Panc1 (cell line): ENCODE measurements around the gene HEATR5B. TPM values are rescaled to one million over a fixed set of nuclear protein-coding genes. Genes with fewer than 3 reads are reported as not detected.

ENCODE experiments used
- ATAC-seq: fragments of 200-7000 bp; cut with Tn5 transposase; 2 replicates; pipeline ENCODE4 v1.9.1; 2020; ENCODE audit warnings: mild to moderate bottlenecking, moderate library complexity
- BruUV-seq: library from RNA; stranded (reverse); fragments of 400-500 nt; replicated peaks from 2 replicates; lab custom pipeline; 2021; lab: Mats Ljungman, UMichigan
- CTCF ChIA-PET: fragments of 300-600 bp; sonication (Branson Sonifier 250); formaldehyde crosslinking; loops from one replicate; lab custom pipeline; 2022; ENCODE audit warnings: antibody characterized with exemption; lab: Charles Lee
- POLR2A ChIA-PET: fragments of 300-600 bp; sonication (Branson Sonifier 250); formaldehyde crosslinking; loops from one replicate; lab custom pipeline; 2022; ENCODE audit warnings: antibody characterized with exemption; lab: Charles Lee
- DNase-seq: peaks from one replicate; pipeline ENCODE4 v3.0.0-alpha.2; 2010; ENCODE audit warnings: low read depth, low spot score
- H3K27ac ChIP-seq: 2 replicates; pipeline ENCODE4 v1.5.1; 2011; ENCODE audit warnings: mild to moderate bottlenecking, low read length, inconsistent platforms
- H3K27me3 ChIP-seq: fragments of 200-500 bp; sonication (Bioruptor generic); 2 replicates; pipeline ENCODE4 v1.6.0; 2014; ENCODE audit warnings: low read length, inconsistent platforms; ENCODE audit not compliant: control insufficient read depth, insufficient read depth
- H3K36me3 ChIP-seq: fragments of 200-500 bp; sonication (Bioruptor generic); 2 replicates; pipeline ENCODE4 v1.5.1; 2014; ENCODE audit warnings: inconsistent platforms, mild to moderate bottlenecking, low read length, moderate library complexity; ENCODE audit not compliant: control insufficient read depth, insufficient read depth
- H3K4me1 ChIP-seq: 2 replicates; pipeline ENCODE4 v1.5.1; 2011; ENCODE audit warnings: inconsistent platforms, mild to moderate bottlenecking, low read length, moderate library complexity; ENCODE audit not compliant: control insufficient read depth, insufficient read depth
- H3K4me3 ChIP-seq, 2 experiments: 2 replicates each; pipeline ENCODE4 v1.5.1; 2011 to 2012; ENCODE audit warnings: low read depth in 2 of 2, low read length in 2 of 2, mild to moderate bottlenecking in 2 of 2, inconsistent platforms in 1 of 2, moderate library complexity in 1 of 2
- H3K9me3 ChIP-seq: fragments of 200-500 bp; sonication (Bioruptor generic); 2 replicates; pipeline ENCODE4 v1.5.1; 2014; ENCODE audit warnings: low read depth, mild to moderate bottlenecking, inconsistent platforms, low read length, moderate library complexity; ENCODE audit not compliant: control insufficient read depth, insufficient read depth
- CTCF ChIP-seq: fragments of 450-650 bp; IDR thresholded peaks from 2 replicates; pipeline ENCODE4 v1.5.1; 2017; ENCODE audit warnings: mild to moderate bottlenecking
- POLR2AphosphoS5 ChIP-seq: IDR thresholded peaks from 2 replicates; pipeline ENCODE4 v1.6.1; 2012; ENCODE audit warnings: mild to moderate bottlenecking, low read depth, low read length, moderate library complexity
- REST ChIP-seq, 2 experiments: IDR thresholded peaks; 2 replicates each; pipeline ENCODE4 v1.6.1; 2011 to 2012; ENCODE audit warnings: low read depth in 2 of 2, control low read depth in 1 of 2, low read length in 1 of 2, mild to moderate bottlenecking in 1 of 2, moderate library complexity in 1 of 2; ENCODE audit not compliant: insufficient read depth in 1 of 2
- SIN3A ChIP-seq: IDR thresholded peaks from 2 replicates; pipeline ENCODE4 v1.6.1; 2012; ENCODE audit warnings: low read depth, mild to moderate bottlenecking, low read length, moderate library complexity, borderline replicate concordance; ENCODE audit not compliant: insufficient read depth
- TCF7L2 ChIP-seq: IDR thresholded peaks from 2 replicates; pipeline ENCODE4 v1.6.1; 2011; ENCODE audit warnings: mild to moderate bottlenecking, low read depth, low read length, inconsistent platforms
- in situ Hi-C: cut with HindIII; loops from 2 replicates; pipeline ENCODE4 v1.10.0; 2016; ENCODE audit warnings: low sequenced_read_pairs, low pct_unique_long_range_greater_than_20kb
- intact Hi-C: fragments of 100-400 bp; cut with micrococcal nuclease; formaldehyde crosslinking; loops from one replicate; pipeline ENCODE4 v1.10.0; 2022; ENCODE audit not compliant: unreplicated experiment
- total RNA-seq: library from RNA; stranded (reverse); gene quantifications from one replicate; pipeline ENCODE4 v1.2.1, GENCODE V29; 2021; ENCODE audit not compliant: unreplicated experiment

Gene HEATR5B
- total RNA-seq, 1 experiment from 2014 or later, result 13.6 TPM

GRCh38 chr2:37105150-37105549 is 21.0 kb upstream of the HEATR5B start:
- intact Hi-C loops, result no loop called here
- BruUV-seq, result no TSS peak
- ChIA-PET POLR2A (interaction anchor here (0.6 kb wide), 1 partner anchor 13 kb away, joined by 4 read pairs; no protein-coding TSS in a partner anchor), CTCF (no interaction called here)
- Histone ChIP-seq H3K9me3 (no peaks in the 10 kb centered on the region), H3K36me3 (no peaks in the 10 kb centered on the region), H3K27ac (no peak overlapping the region), H3K4me1 (peaks cover 17% of the 10 kb centered on the region), H3K4me3 (no peak overlapping the region), H3K27me3 (no peaks in the 10 kb centered on the region)
- ATAC-seq (no peak), DNase-seq (no peak)
- TF ChIP-seq SIN3A, result no peak
- TF ChIP-seq CTCF, result no peak
- TF ChIP-seq REST (IDR thresholded peaks at IDR 0.05; ENCODE audit: insufficient read depth in 1 of 2, low read depth in 2 of 2, low read length in 1 of 2), result no peak
- TF ChIP-seq TCF7L2, result no peak
- TF ChIP-seq POLR2AphosphoS5, result no peak
- in situ Hi-C loops, result no loop called here

- CTCF ChIA-PET, result no interaction called here
- Histone ChIP-seq H3K27me3 (no peaks in the 10 kb centered on the region), H3K4me3 (no peak overlapping the region), H3K9me3 (no peaks in the 10 kb centered on the region), H3K27ac (peak overlapping the region; percentile 50), H3K36me3 (no peaks in the 10 kb centered on the region), H3K4me1 (peaks cover 17% of the 10 kb centered on the region)
- POLR2A ChIA-PET, result interaction anchor here (0.5 to 0.6 kb wide), 2 partner anchors 11 to 132 kb away, joined by 3 to 4 read pairs; no protein-coding TSS in a partner anchor
- BruUV-seq, result no TSS peak
- no peak for TF ChIP-seq SIN3A
- TF ChIP-seq REST (IDR thresholded peaks at IDR 0.05; ENCODE audit: insufficient read depth in 1 of 2, low read depth in 2 of 2, low read length in 1 of 2), result no peak
- no peak for TF ChIP-seq CTCF
- no peak for TF ChIP-seq POLR2AphosphoS5
- no peak for TF ChIP-seq TCF7L2
- peak; percentile 82 for ATAC-seq
- in situ Hi-C loops, result no loop called here
- intact Hi-C loops, result no loop called here
- no peak for DNase-seq
These were observed 20.0 kb upstream of the HEATR5B start for GRCh38 chr2:37104178-37104577.
